ENCODE data around the gene PLEKHA8.

Gene PLEKHA8

GRCh38 chr7:30157204-30157603 is 129.0 kb downstream of the PLEKHA8 start:
- Histone ChIP-seq H3K27me3 (ENCODE audit: insufficient read depth, low read length, poor library complexity, severe bottlenecking) (no peaks in the 10 kb centered on the region), H3K4me1 (ENCODE audit: insufficient read depth, low read length, poor library complexity, severe bottlenecking) (peaks cover 45% of the 10 kb centered on the region), H2AFZ (ENCODE audit: low read length) (peak overlapping the region; percentile 54; the same call in 1 of the 2 replicates), H3K9me2 (replicated peaks; ENCODE audit: low read depth, low read length) (no peaks in the 10 kb centered on the region), H4K20me1 (ENCODE audit: insufficient read depth, low read length, poor library complexity, severe bottlenecking) (no peaks in the 10 kb centered on the region), H3K79me2 (ENCODE audit: insufficient read depth, low read length) (no peaks in the 10 kb centered on the region), H3K36me3 (ENCODE audit: insufficient read depth, low read length) (no peaks in the 10 kb centered on the region), H3K9me3 (ENCODE audit: insufficient read depth, low read depth, low read length) (no peaks in the 10 kb centered on the region), H3K4me3 (ENCODE audit: low read length, poor library complexity, severe bottlenecking) (peak overlapping the region; percentile 58), H3K9ac (ENCODE audit: low read depth, low read length, poor library complexity, severe bottlenecking) (peak overlapping the region; percentile 39), H3K4me2 (ENCODE audit: low read depth, low read length, poor library complexity, severe bottlenecking) (peak overlapping the region; percentile 69), H3F3A (ENCODE audit: low read depth) (no peaks in the 10 kb centered on the region)
- TF ChIP-seq EZH2phosphoT487 (IDR thresholded peaks at IDR 0.05; ENCODE audit: borderline replicate concordance): no peak
- no peak for TF ChIP-seq CTCF (conservative IDR thresholded peaks at IDR 0.05; ENCODE audit: low read length)

GRCh38 chr7:30159163-30159562 is 131.0 kb downstream of the PLEKHA8 start:
- Histone ChIP-seq H3K4me1 (ENCODE audit: insufficient read depth, low read length, poor library complexity, severe bottlenecking) (peaks cover 64% of the 10 kb centered on the region), H4K20me1 (ENCODE audit: insufficient read depth, low read length, poor library complexity, severe bottlenecking) (no peaks in the 10 kb centered on the region), H3K4me3 (ENCODE audit: low read length, poor library complexity, severe bottlenecking) (peak overlapping the region; percentile 24), H2AFZ (ENCODE audit: low read length) (peak overlapping the region; percentile 58; the same call in 1 of the 2 replicates), H3K9ac (ENCODE audit: low read depth, low read length, poor library complexity, severe bottlenecking) (peak overlapping the region; percentile 6), H3K79me2 (ENCODE audit: insufficient read depth, low read length) (no peaks in the 10 kb centered on the region), H3K27me3 (ENCODE audit: insufficient read depth, low read length, poor library complexity, severe bottlenecking) (no peaks in the 10 kb centered on the region), H3K36me3 (ENCODE audit: insufficient read depth, low read length) (no peaks in the 10 kb centered on the region), H3F3A (ENCODE audit: low read depth) (no peaks in the 10 kb centered on the region), H3K4me2 (ENCODE audit: low read depth, low read length, poor library complexity, severe bottlenecking) (peak overlapping the region; percentile 41), H3K9me2 (replicated peaks; ENCODE audit: low read depth, low read length) (no peaks in the 10 kb centered on the region), H3K9me3 (ENCODE audit: insufficient read depth, low read depth, low read length) (no peaks in the 10 kb centered on the region)
- TF ChIP-seq CTCF (conservative IDR thresholded peaks at IDR 0.05; ENCODE audit: low read length): no peak
- no peak for TF ChIP-seq EZH2phosphoT487 (IDR thresholded peaks at IDR 0.05; ENCODE audit: borderline replicate concordance)

GRCh38 chr7:30159698-30160143 is 131.5 kb downstream of the PLEKHA8 start:
- Histone ChIP-seq H3K9me3 (ENCODE audit: insufficient read depth, low read depth, low read length) (no peaks in the 10 kb centered on the region), H3K9me2 (replicated peaks; ENCODE audit: low read depth, low read length) (no peaks in the 10 kb centered on the region), H3K4me3 (ENCODE audit: low read length, poor library complexity, severe bottlenecking) (peak overlapping the region; percentile 24), H2AFZ (ENCODE audit: low read length) (peak overlapping the region; percentile 58; the same call in 1 of the 2 replicates), H3K27me3 (ENCODE audit: insufficient read depth, low read length, poor library complexity, severe bottlenecking) (no peaks in the 10 kb centered on the region), H3K36me3 (ENCODE audit: insufficient read depth, low read length) (no peaks in the 10 kb centered on the region), H3F3A (ENCODE audit: low read depth) (no peaks in the 10 kb centered on the region), H3K4me1 (ENCODE audit: insufficient read depth, low read length, poor library complexity, severe bottlenecking) (peaks cover 67% of the 10 kb centered on the region), H4K20me1 (ENCODE audit: insufficient read depth, low read length, poor library complexity, severe bottlenecking) (no peaks in the 10 kb centered on the region), H3K9ac (ENCODE audit: low read depth, low read length, poor library complexity, severe bottlenecking) (peak overlapping the region; percentile 6), H3K4me2 (ENCODE audit: low read depth, low read length, poor library complexity, severe bottlenecking) (peak overlapping the region; percentile 41), H3K79me2 (ENCODE audit: insufficient read depth, low read length) (no peaks in the 10 kb centered on the region)
- TF ChIP-seq EZH2phosphoT487 (IDR thresholded peaks at IDR 0.05; ENCODE audit: borderline replicate concordance): no peak
- peak; percentile 63 for TF ChIP-seq CTCF (conservative IDR thresholded peaks at IDR 0.05; ENCODE audit: low read length)

Data from Loucy (cell line).